ENCODE measurements around the gene KCND2. TPM values are rescaled to one million over a fixed set of nuclear protein-coding genes. Genes with fewer than 3 reads are reported as not detected.
"Not testable (repeated sequence)": the region's sequence is repeated elsewhere in the genome, so short reads cannot be mapped to it uniquely, and the experiment has no call there.

The KCND2 gene
- total RNA-seq, 1 donor from 2014 or later = 51.8 TPM

GRCh38 chr7:120729245-120729644 lies 456.3 kb downstream of the KCND2 start:
- FAIRE-seq = no peak
- DNase-seq (ENCODE audit: low spot score in 2 of 2) = no peak

DNA sequence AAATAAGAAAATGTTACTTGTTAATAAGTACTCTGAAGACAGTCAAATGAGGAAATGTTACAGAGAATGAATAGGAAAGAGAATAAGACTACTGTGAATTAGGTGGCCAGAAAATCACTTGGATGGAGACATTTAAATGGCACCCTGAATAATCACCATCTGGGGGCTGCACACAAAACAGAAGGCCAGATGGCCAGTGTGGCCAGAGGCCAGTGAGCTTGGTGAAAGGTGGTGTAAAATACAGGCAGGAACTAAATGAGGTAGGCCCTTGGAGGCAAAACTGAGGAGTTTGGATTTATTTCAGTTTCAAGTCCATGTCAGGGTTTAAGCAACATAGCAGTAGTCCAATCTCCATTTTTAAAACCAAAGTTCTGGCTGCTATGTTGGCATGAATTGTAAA lies 458.3 kb downstream of the KCND2 start:
- FAIRE-seq (no peak), DNase-seq (ENCODE audit: low spot score in 2 of 2) (no peak)

GRCh38 chr7:120732256-120732655 lies 459.3 kb downstream of the KCND2 start:
- FAIRE-seq = peak; percentile 3

GRCh38 chr7:120733143-120733542 lies 460.2 kb downstream of the KCND2 start:
- FAIRE-seq (no peak), DNase-seq (ENCODE audit: low spot score in 2 of 2) (no peak)

More at GRCh38 chr7:120732256-120732655, 459.3 kb downstream of the KCND2 start:
- no peak for DNase-seq (ENCODE audit: low spot score in 2 of 2)

- no peak for FAIRE-seq
- no peak for DNase-seq (ENCODE audit: low spot score in 2 of 2)
These were observed 460.9 kb downstream of the KCND2 start for GRCh38 chr7:120733835-120734234.

- FAIRE-seq = no peak
These were observed 462.8 kb downstream of the KCND2 start for GRCh38 chr7:120735791-120736190.

DNA sequence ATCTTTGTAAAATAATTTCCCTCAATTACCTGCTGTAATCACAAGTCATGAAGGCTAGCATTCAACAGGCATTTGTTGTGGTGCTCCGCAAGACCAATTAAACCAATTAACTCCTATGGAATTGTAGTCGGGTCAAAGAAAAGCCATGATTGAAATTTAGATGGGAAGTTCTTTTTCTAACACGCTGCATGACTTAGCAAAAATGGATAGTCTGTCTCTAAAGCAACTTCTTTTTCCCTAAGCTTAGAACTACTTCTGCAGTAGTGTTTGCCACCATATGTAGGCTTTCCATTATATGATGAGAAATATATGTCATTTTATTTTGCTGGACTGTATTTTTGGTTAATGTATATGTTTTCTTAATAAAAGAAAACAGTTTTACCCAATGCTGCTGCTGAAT lies 465.8 kb downstream of the KCND2 start:
- no peak for FAIRE-seq
- DNase-seq (ENCODE audit: low spot score in 2 of 2) = no peak

More at GRCh38 chr7:120735791-120736190, 462.8 kb downstream of the KCND2 start:
- DNase-seq (ENCODE audit: low spot score in 2 of 2) = no peak

GRCh38 chr7:120740348-120740747 lies 467.4 kb downstream of the KCND2 start:
- no peak for DNase-seq (ENCODE audit: low spot score in 2 of 2)
- no peak for FAIRE-seq

DNA sequence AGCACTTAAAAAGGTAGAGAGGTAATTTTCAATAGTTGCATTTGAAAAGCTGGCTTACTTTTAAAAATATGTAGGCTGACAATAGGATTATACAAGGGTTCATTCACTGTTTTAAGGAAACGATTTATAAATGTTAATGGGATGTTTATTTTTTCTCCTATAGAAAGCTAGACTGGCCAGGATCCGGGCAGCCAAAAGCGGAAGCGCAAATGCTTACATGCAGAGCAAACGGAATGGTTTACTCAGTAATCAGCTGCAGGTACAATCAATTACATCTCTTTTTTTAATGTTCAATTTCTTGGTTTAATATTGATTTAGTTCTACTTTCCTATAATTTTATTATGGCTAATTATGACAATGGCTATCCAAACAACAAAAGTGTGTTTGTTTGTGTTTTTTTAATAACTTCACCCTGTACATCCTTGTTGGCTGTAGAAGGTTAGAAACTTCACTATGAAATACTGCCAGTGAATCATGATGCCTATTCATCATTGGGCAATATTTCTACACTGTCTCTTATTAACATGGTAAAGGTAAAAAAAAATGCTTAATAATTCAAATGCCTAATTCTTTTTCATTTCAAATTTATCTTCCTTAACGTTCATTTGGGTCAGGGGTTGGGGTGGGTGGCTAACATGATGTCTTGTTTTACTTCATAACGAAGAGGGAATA lies 468.5 kb downstream of the KCND2 start:
- FAIRE-seq = no peak
- no peak for DNase-seq (ENCODE audit: low spot score in 2 of 2)

DNA sequence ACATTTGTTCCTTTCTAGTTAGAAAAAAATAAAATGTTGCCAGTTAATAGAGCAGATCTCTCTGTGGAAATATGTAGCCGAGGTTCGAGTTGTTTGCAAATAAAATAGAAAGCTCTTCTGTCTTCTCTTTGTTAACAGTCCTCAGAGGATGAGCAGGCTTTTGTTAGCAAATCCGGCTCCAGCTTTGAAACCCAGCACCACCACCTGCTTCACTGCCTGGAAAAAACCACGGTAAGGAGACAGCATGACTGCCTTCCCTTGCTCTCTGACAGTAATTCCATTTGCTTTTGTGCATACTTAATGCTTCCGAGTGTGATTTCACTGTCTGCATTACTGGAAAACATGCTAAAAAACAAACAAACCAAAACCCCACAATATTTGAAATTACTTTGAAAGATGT lies 469.4 kb downstream of the KCND2 start:
- FAIRE-seq (no peak), DNase-seq (ENCODE audit: low spot score in 2 of 2) (no peak)

DNA sequence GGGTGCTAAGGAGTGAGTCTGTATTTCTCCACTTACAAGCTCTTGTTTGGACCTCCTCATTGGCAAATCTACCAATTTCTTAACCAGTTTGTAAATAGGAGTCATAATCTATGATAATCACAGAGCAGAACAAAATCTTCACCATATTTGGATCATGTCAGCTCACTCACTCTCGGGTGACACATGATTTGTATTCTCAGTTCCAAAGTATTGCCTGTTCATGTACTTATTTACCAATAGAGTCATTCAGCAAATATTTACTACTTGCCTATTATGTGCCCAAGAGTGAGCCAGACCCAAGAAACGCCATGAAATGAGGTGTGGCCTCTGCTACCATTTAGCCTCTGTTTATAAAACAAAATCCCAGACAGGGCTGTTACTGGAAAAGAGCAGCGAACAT lies 470.2 kb downstream of the KCND2 start:
- no peak for FAIRE-seq
- no peak for DNase-seq (ENCODE audit: low spot score in 2 of 2)

DNA sequence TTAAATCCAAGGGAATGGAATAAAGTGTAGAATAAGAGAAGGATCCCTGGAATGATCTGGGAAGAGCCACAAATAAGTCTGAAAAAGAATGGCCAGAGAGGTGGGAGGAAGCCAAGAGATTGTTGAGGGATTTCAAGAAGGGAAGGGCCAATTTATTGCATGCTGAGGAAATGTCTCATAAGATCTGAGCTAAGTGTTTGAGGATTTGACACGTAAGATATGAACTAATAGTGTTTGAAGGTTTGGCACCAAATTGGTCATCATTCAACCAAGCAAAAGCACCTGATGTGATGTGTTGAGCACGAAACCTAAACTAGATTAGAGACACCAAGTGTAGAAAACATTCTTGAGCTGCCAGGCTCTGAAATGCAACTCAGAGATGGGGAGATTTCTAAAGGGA lies 487.1 kb downstream of the KCND2 start:
- FAIRE-seq = no peak
- no peak for DNase-seq (ENCODE audit: low spot score in 2 of 2)

DNA sequence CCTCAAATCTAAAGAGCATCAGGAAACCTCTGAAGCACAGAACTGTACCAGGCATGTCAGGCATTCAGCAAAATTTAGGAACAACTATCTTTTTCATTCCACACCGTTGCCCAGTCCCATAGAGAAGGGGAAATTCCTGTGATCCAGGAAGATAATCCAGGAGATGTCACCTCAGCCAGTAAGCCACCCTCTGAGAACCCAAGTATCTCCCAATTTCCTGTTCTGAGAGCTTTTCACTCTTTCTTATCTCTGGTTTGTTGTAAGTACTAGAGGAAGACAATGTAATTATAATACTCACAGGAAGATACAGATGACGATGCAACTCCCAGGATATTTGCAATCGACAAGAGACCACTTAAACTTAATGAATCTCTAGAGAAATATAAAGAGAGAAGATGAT lies 487.9 kb downstream of the KCND2 start:
- DNase-seq (ENCODE audit: low spot score in 2 of 2) (no peak), FAIRE-seq (no peak)

DNA sequence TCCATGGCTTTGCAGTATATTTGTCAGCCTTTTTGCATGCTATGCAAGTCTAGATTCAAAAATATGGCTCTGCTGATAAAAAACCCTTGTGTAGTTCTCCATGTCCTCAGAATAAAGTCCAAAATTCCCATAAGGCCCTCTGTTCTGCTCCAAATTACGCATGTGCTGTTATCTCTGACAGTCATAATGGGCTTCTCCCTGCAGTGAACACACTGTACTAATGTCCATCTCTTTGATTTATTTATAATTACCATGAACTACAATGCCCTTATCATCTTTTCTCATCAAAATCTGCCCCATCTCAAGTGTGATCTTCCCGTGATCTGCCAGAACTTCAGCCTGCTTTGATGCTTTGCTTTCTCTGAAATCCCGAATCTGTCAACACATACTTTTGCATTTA lies 497.2 kb downstream of the KCND2 start:
- FAIRE-seq (no peak), DNase-seq (ENCODE audit: low spot score in 2 of 2) (no peak)

- DNase-seq (ENCODE audit: low spot score in 2 of 2) (no peak), FAIRE-seq (no peak)
These were observed 501.5 kb downstream of the KCND2 start for GRCh38 chr7:120774481-120774880.

- DNase-seq (ENCODE audit: low spot score in 2 of 2) (no peak), FAIRE-seq (no peak)
These were observed 502.8 kb downstream of the KCND2 start for GRCh38 chr7:120775755-120776154.

GRCh38 chr7:120779078-120779477 lies 506.1 kb downstream of the KCND2 start:
- DNase-seq (ENCODE audit: low spot score in 2 of 2); FAIRE-seq: not testable (repeated sequence)

DNA sequence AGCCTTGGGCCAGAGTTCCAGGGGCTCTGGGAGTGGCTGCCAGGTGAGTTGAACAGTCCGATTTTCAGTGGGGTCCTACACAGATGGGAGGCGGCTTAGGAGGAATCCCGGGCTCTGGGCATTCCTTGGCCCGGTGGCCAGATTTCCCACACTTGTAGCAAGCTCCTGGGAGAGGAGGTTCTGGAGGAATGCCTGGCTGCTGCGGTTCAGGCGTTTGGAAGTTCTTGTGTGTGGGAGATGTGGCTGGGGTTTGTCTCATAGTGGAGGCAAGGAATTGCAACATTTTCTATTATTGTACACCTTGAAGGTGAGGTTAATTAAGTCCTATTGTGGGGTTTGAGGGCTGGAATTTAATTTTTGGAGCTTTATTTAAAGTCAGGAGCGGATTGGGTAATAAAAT lies 507.5 kb downstream of the KCND2 start:
- not testable (repeated sequence) for DNase-seq (ENCODE audit: low spot score in 2 of 2); FAIRE-seq

DNA sequence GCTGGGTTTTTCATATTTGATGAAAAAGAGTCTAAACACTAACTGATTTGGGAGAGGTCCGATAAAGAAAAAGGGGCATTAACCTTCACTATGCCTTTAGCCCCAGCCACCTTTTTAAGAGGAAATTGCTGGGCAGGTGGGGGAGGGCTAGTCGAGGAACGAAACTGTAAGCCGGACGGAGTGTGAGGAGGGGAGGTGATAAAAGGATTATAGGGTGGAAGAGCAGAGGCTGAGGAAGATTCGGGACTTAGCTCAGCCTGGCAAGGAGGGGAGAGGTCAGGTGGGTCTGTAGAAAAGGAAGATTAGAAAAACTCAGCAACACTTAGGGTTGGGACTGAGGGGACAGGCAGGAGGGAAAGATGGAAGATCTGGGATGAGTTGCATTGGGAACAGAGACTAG lies 508.0 kb downstream of the KCND2 start:
- no peak for FAIRE-seq
- DNase-seq (ENCODE audit: low spot score in 2 of 2) = no peak

DNA sequence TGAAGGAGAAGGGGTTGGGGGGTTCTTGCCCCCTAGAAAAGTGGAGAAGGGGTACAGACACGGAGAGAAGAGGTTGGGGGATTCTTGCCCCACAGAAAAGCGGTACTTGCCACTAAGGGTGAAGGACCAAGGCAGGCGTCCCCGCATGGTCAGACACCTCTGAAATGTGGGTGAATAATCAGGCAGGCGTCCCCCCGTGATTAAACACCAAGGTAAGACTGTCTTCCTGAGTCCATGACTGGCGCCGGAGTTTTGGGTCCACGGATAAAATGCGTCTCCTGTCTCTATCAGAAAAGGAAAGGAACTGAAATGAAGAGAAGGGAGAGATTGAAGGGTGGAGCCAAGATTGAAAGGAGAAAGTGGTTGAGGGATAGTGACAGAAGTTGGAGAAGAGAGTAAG lies 508.9 kb downstream of the KCND2 start:
- FAIRE-seq; DNase-seq (ENCODE audit: low spot score in 2 of 2): not testable (repeated sequence)

- DNase-seq (ENCODE audit: low spot score in 2 of 2) = no peak
- FAIRE-seq = no peak
These were observed 510.3 kb downstream of the KCND2 start for GRCh38 chr7:120783273-120783672.

DNA sequence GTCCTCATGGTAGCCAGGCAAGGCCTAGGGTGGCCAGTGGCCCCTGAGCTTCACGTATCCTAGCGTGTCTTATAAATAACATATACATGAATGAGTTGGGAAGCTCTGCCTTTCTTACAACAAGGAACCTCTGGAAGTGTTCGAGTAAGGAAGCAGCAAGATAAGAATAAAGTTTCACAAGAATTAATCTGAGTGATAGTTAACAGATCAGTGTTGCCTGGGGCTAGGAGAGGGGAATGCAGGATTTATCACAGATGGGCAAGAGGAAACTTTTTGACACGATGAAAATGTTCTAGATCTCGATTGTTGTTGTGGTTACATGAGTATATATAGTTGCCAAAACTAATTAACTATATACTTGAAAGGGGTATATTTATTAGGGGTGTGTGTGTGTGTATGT lies 510.7 kb downstream of the KCND2 start:
- FAIRE-seq (no peak), DNase-seq (ENCODE audit: low spot score in 2 of 2) (no peak)

GRCh38 chr7:120785095-120785494 lies 512.1 kb downstream of the KCND2 start:
- DNase-seq (ENCODE audit: low spot score in 2 of 2) = no peak
- no peak for FAIRE-seq
